ENCODE results near the gene COL23A1.
"Not testable (repeated sequence)": the region's sequence is repeated elsewhere in the genome, so short reads cannot be mapped to it uniquely, and the experiment has no call there.

Gene COL23A1

DNA sequence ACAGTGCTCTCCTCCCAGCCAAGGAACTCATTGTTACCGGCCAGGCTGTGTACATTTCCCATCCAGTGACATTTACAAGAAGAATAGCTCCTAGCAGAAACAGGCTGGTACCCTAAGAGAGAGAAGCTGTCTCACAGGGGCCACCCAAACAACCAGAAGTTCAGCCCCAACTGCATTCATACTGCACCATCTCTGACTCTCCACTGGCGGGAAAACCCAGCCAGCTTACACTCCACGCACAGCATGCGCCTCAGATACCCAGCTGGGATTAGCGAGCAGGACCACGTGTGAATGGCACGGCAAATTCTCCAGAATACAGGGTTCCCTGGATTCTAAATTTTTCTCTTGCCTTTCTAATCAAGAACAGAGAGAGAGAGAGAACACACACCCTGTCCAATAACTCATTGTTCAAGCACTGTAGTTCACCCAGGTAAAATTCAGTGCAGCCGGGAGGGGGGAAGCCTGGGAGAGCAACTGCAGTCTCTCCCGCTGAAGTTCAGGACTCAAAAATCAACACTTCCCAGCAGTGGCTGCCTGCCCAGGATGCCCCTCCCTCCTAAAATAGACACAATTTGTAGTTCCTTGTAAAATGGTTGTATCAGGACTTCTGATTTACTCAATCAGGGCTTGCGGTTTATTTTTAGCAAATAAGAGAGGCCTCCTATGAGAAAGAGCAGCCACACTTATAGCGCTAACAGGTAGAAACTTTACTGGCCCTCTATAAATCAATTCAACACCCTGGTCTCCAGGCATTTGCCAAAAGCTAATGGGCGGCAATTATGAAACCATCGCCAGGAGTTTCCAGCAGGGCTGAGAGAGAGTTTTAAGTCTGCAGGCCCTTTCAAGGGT is 2.2 kb downstream of the COL23A1 start:
- DNase-seq: no peak

DNA sequence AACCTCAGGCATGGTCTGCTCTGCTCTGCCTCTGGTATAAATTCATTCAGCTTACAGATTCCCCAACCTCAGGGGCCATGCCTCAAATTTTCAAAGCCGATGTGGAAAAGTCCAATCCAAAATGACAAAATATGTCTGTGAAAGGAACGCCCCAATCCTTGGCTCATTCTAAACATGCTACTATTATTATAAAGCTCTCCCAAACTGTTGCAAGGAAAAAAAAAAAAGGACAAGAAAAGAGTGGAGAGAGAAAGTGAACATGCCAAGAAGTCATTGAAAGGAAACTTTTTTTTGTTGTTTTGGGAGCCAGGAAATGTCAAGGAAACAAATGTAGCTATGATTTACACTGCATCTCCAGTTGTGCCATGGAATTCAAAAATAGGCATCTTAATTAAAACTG is 3.8 kb downstream of the COL23A1 start:
- no peak for DNase-seq

DNA sequence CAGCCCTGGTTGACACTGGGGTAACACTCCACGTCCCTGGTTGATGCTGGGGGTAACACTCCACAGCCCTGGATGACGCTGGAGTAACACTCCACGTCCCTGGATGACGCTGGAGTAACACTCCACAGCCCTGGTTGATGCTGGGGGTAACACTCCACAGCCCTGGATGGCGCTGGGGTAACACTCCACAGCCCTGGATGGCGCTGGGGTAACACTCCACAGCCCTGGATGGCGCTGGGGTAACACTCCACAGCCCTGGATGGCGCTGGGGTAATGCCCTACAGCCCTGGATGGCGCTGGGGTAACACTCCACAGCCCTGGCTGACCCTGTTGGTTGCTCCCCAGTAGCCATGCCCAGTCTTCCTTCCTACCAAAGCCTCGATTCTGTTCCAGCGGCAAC is 4.8 kb downstream of the COL23A1 start:
- not testable (repeated sequence) for DNase-seq

DNA sequence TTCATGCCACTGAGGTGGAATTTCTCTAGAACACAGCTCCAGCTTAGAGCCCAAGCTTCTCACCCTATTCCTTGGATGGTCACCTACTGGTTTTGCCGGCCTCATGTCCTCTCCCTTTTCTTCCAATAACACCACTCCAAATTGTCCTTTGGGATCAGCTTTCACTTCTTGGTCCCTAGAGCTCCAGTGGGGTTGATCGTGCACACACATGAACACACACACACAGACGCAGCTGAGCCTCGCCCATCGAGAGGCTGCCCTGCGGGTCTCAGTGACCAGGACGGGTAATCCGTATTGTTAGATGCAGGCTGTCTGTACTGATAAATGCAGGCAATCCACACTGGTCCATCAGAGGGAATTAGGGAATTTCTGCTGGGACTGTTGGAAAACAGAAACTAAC is 6.9 kb downstream of the COL23A1 start:
- DNase-seq: no peak

DNA sequence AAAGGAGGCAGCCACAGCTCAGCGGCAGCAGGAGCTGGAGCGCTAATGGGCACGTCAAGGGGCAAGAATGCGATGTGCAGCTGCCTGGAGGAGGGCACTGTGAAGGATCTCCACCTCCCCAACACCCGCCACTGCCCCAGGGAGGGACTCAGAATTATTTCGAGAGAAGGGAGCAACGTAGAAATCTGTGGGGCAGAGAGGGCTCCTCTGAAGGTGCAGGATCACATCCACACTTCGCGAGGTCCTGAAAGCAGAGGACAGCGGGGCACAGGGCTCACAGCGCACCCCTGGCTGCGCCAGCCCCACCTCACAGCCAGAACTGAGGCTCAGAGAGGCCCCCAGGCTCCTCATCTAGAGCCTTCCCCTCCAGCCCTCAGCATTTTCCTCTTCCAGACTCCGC is 7.9 kb downstream of the COL23A1 start:
- no peak for DNase-seq

DNA sequence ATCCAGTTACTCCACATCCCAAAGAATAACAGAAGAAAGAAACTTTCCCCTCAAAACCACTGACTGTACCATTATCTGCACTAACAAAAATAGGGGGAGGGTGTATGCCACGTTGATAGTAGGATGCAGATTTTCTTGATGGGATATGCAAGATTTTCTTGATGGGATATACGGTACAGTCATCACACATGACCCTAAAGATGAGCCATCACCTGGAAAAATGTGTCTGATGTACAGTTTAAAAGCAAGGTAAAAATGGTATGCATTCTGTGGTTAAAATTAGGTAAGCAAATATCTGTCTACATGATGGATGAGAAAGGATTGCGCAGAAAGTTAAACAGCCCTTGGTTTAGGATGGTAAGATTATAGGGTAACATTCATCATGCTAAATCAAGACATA is 8.6 kb downstream of the COL23A1 start:
- DNase-seq: no peak

DNA sequence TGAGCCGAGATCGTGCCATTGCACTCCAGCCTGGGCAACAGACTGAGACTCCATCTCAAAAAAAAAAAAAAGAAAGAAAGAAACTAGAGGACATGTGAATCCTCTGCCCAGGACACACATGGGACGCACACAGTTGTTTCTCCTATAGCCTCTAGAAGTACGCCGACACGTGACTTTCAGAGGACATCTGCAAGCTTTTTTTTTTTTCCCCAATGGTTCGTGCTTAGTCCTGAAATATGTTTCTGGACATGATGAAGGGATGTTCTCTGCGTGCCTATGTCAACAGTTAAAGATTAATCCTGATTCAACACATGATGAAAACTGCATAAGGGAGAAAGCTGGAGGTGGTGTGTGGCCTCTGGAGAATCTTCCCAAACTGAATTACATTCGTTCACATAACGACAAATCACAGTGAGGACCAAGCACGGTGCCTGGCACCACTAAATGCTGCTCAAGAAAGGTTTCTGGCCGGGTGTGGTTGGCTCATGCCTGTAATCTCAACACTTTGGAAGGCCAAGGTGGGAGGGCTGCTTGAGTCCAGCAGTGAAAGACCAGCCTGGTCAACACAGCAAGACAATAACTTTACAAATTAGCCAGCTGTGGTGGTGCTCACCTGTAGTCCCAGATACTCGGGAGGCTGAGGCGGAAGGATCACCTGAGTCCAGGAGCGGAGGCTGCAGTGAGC is 9.8 kb downstream of the COL23A1 start:
- DNase-seq: no peak

DNA sequence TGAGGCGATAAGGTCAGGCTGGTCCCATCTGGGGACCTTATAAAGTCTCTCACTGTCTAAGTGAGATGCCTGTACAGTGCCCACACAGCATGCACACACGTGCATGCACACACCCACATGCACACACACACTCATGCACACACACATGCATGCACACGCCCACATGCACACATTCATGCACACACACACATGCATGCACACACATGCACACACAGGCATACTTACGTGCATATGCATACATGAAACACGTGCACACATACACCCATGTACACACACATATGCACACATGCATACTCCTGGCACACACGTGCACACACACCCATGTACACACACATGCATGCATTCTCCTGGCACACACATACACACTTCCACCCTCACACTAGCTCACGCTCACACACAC is 12.2 kb downstream of the COL23A1 start:
- no peak for DNase-seq

DNA sequence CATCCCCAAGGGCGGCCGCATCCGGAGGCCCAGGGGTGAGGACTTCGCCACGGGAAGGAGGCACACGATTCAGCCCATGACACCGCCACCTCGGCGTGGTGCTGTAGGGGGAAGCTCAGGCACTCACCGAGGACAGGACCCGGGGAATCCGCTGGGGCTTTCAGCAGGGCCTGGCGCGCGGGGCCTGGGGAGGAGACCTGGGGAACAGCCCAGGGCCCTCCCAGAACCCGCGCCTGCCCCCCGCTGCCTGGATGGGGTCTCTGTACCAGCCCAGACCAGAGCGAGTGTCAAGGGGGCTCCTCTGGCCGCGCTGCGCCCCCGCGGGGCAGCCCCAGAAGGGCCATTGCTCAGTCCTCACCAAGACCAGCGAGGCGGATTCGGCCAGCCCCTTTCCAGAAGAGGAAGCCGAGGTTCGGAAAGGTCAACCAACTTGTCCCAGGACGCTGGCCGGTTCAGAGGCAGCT is 12.8 kb downstream of the COL23A1 start:
- DNase-seq: no peak

DNA sequence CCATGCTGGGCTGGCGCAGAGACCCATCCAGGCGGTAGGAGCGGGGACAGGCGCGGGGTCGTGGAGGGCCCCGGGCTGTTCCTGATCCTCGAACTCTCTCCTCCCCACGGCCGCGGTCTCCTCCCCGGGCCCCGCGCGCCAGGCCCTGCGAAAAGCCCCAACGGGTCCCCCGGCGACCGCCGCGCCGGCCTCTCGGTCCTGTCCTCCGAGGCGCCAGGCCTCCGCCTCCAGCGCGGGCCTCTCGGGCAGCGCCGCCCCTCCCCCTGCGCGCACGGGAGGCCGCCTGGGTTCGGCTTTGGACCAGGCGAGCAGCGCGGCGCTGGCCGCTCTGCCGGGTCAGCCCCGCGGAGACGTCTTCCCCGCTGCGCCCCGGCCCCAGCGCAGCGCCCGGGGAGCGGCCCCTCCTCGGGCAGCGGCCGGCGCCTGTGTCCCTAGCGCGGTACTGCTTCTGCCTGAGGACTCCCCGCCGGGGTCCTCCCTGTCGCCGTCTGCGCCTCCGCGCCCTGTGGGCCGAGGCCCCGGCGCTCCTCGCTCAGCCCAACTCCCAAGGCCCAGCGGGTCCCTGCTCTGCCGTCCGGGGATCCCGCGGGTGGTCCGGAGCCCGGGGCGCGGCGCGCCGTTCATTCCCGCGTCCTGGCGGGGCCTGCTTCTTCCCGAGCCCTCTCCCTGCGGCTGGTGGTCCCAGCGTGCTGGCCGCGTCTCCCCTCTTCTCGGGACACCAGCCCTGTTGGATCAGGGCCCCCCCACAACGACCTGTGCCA is 13.4 kb downstream of the COL23A1 start:
- DNase-seq: no peak

DNA sequence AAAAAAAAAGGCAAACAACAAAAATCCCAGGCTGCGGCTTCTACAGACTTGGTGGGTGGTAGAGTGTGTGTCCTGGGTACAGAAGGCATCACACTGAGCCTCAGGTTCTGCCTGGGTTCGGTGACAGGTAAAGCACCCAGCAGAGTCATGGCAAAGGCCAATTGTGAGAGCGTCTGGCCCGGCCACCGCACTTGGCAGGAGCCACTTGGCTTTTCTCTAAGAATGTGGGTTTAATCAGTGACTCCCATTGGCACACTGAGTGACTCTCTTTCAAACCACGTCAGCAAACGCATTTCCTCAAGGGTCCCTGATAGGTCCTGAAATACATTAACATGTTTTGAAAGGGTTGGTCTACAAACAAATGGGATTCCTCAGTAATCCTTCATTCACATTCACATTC is 17.0 kb downstream of the COL23A1 start:
- DNase-seq: no peak

DNA sequence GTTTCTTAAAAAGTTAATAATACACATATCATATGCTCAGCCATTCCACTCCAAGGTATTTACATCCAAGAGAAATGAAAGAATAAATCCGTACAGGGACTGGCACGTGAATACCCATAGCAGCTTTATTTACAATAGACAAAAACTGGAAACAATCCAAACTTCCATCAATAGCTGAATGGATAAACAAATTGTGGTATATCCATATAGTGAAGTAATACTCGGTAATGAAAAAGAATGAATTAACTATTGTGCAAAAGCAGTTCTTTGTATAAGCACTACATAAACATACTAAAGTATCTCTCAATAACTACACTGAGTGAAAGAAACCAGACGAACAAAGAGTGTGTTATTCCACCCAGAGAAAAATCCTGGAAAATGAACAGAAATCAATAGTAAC is 17.6 kb downstream of the COL23A1 start:
- DNase-seq: no peak

DNA sequence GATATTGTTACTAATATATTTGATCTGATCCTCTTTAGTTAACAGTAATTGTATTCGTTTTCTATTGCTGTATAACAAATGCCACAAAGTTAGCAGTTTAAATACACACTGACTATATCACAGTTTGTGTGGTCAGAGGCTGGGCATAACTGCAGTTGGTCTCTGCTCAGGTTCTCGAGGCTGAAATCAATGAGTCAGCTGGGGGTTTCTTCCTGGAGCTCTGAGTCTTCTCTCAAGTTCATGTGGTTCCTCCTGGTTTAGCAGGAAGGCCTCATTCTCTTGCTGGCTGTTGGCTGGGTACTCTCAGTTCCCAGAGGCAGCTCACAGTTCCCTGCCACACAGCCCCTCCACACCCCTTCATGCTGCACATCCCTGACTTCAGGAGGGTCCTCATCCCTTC is 20.7 kb downstream of the COL23A1 start:
- no peak for DNase-seq

DNA sequence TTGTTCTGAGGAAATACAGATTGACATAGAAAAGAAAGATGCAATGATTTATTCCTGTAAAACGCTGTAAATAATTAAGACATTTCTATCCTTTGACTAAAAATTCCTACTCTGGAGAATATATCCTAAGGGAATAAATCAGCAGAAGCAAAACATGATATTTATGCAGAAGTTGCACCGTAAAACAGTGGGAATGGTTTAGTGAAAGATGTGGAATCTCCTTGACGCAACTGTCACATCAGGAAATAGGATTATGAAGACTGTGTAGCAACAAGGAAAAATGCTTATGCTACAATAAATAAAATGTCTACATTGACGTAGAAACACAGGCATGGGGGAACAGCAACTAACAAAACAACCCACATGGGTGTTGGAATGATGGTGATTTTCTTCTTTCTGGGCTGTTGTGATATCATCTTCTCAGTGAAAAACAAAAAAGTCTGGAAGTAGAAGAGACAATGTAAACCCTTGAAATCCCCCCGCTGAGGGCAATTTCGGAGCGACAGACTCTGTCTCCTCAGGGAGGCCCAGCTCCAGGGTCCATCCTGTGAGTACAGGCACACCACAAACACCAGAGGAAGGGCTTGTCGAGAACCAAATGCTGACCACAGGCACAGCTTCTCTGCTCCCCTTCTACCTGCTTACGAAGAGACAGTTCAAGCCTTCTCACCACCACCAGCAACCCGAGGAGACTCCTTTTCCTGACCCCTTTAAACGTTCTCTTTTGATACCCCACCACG is 25.2 kb downstream of the COL23A1 start:
- no peak for DNase-seq

DNA sequence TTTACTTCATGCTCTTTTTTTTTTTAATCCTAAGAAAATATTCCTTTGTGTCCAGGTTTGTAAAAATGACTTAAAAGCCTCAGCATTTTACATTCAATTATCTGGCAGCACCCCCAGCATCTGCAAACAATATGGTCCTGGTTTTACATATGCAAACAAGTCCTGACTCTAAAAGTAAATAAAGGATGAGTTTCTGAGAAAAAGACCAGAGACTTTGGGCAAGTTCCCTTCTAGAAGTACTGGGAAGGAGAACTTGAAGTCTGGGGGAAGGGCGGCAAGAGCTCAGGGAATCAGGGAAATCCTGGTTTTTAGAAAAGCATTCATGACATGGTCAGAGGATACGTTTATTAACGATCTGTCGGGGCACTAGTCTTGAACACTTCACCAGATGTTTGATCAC is 25.8 kb downstream of the COL23A1 start:
- DNase-seq: no peak

DNA sequence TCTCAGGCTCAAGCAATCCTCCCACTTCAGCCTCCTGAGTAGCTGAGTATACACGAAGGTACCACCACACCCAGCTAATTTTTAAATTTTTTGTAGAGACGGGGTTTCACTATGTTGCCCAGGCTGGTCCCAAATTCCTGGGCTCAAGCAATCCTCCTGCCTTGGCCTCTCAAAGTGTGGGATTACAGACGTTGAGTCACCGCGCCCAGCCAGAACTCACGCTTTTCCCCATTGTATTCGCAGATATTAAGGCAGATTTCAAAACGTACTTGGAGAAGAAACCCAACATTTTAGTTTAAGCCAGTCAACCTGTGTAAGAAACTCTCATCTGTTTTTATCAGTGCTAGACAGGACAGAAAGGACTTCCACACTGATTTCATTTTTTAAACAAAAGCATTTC is 26.6 kb downstream of the COL23A1 start:
- no peak for DNase-seq

DNA sequence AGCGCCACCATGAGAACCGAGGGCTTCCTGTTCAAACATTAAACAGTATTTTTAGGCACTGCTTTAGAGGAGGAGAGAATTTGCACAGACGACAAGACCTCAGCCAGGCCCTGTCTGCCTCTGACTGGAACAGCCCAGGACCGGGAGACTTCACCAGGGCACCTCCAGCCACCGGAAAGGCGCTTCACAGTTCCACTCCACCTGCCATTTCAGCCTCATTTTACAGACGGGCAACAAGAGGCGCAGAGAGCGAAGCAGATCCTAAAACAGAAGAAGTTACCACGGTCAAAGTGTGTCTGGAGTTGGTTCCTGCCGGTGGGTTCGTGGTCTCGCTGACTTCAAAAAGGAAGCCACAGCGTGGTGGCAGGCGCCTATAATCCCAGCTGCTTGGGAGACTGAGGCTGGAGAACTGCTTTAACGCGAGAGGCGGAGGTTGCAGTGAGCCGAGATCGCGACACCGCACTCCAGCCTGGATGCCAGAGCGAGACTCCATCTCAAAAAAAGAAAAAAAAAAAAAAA is 28.4 kb downstream of the COL23A1 start:
- DNase-seq: no peak

DNA sequence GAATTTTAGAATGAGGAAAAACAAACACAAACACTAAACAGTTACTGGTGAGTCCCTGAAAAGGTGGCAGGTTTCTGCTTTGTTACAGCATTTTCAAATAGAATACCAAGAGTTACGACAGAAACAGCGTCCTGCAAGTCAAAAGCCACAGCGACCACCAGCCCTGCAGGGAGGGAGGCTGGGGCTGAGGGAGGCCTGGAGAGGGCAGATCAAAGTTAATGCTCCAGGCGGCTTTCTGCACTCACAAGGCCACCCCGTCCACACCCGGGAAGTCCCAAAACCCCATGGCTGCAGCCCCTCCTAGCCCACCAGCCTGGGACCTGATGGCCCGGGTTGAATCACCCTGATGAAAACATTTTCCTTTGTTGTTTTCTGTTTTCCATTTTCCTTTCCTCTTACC is 29.3 kb downstream of the COL23A1 start:
- no peak for DNase-seq

DNA sequence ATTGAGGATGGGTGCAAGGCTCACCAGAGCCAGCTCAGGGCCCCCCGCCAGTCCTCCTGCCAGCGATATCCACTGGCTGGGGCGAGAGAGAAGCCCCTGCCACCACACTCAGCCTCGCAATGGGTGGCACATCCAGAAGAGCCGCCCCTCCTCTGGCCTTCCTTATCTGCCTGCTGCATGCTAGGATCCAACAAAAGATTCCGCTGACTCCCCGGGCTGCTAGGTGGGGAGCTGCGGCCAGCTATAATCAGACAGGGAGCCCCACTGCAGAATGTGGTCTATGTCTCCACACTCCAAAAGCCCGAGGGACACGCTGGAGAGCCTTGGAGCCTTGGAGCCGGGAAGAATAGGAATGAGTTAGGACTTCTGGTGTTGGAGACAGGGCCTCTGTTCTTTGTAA is 32.8 kb downstream of the COL23A1 start:
- DNase-seq: no peak

DNA sequence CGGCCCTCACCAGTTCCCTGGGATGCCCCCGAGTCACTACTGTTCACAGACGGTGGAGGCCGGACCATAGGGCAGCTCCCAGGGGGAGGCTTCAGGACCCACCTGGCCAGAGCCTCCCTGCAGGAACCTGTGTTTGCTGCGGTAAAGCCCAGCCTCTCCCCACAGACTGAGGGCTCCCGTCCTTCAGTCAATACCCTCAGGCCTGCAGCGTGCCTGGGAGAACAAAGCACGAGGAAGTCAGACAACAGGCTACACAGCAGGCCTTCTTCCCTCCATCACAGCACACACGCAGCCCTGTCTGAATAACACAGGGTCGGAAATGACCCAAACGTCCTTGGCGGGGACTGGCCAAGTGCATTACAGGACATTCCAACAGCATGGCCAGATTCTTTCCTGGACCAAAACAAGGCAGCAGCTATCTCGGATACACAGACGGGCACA is 34.4 kb downstream of the COL23A1 start:
- no peak for DNase-seq

DNA sequence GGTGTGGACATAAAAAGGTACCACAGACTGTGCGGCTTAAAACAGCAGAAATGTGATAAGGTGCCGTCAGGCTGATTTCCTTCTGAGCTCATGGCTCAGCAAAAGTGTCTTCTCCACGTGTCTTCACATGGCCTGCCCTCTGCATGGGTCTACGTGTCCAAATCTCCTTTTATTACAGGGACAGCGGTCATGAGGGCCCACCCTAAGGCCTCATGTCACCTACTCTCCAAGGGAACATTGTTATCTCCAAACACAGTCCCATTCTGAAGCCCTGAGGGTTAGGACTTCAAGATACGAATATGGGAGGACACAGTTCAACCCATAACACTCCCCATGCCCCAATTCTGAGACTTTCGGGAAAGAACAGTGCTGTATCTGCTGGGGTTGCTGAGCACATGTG is 35.2 kb downstream of the COL23A1 start:
- DNase-seq: no peak

DNA sequence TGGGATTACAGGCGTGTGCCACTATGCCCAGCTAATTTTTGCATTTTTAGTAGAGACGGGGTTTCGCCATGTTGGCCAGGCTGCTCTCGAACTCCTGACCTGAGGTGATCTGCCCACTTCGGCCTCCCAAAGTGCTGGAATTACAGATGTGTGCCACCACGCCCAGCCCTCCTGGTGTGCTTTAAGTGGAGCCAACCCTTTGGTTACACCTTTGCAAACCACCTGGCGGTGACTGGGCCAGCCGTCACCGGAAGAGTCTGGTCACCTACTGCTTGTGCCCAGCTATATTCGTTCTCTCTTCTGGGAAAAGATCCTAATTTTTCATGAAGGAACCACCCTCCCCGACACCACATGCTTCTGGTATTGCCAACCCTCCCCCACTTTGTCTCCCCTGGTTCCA is 35.9 kb downstream of the COL23A1 start:
- no peak for DNase-seq

DNA sequence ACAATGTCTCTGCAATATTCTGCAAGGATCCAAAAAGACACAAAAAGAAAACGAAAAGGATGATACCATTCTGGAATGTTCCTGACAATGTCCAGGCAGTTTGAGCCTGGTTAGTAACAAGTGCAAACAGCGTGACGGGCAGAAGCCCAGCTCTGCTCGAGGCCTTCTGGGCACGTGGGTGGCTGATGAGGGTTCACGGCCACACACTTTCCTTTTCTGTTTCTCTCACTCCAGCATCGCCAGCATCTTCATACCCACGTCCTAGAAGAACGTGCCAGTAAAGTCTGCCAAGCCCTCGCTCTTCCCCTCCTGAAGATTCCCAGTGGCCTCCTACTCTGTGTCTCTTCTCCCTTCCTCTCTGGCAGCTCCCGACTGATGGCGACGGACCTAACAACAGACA is 36.7 kb downstream of the COL23A1 start:
- DNase-seq: no peak
